ENCODE measurements around the gene PPP1R16B.

GRCh38 chr20:38815446-38815845 lies 9.9 kb downstream of the PPP1R16B start:
- TF ChIP-seq POLR2AphosphoS5 (IDR thresholded peaks at IDR 0.05; ENCODE audit: borderline replicate concordance, low read depth, low read length) (no peak), EZH2 (IDR thresholded peaks at IDR 0.05) (no peak)

Data from SK-N-MC (cell line).